Colonic mucosa (tissue), 4 donors: ENCODE results near the gene RORB. TPM values are rescaled to one million over a fixed set of nuclear protein-coding genes. Genes with fewer than 3 reads are reported as not detected.

Source experiments
- DNase-seq: peaks from one replicate; pipeline ENCODE4 v3.0.0-alpha.2; 2020
- H3K27ac ChIP-seq: fragments of 200-600 bp; one replicate; pipeline ENCODE4 v1.8.0; 2021
- H3K27me3 ChIP-seq: fragments of 200-600 bp; one replicate; pipeline ENCODE4 v1.8.0; 2021
- H3K36me3 ChIP-seq: fragments of 200-600 bp; one replicate; pipeline ENCODE4 v1.8.0; 2021
- H3K4me1 ChIP-seq: fragments of 200-600 bp; one replicate; pipeline ENCODE4 v1.8.0; 2021; ENCODE audit warnings: mild to moderate bottlenecking
- H3K4me3 ChIP-seq: fragments of 200-600 bp; one replicate; pipeline ENCODE4 v1.8.0; 2021
- H3K9ac ChIP-seq, 2 donors: one replicate each; pipeline ENCODE4 v1.7.0; 2013; ENCODE audit warnings: control low read depth in 2 of 2, low read depth in 2 of 2, low read length in 2 of 2
- H3K9me3 ChIP-seq: fragments of 200-600 bp; one replicate; pipeline ENCODE4 v1.8.0; 2021
- intact Hi-C: fragments of 100-400 bp; cut with DNase I; formaldehyde crosslinking; loops from one replicate; pipeline ENCODE4 v1.14.1; 2022
- total RNA-seq, 2 donors: library from RNA; stranded (reverse); fragmentation: NEBNext Ultra II Directional in 1 of 2; extraction: Animal tissue kit (Norgen Biotek cat#: 25700) in 1 of 2; gene quantifications; one replicate each; pipeline ENCODE4 v1.2.1, GENCODE V29; 2021
- TF ChIP-seq, protein P1 (sequence below): fragments of 200-600 bp; IDR thresholded peaks from one replicate; pipeline ENCODE4 v1.8.0; 2022; ENCODE audit warnings: antibody characterized with exemption, mild to moderate bottlenecking
- donor health status: healthy.
- donor health status: DM: no; HTN: no; CAD: no.
- donor health status: DM: no; HTN: no; CAD: no.

Gene RORB
- under 1 TPM; 0.13 to 0.15 TPM for total RNA-seq

GRCh38 chr9:74496819-74497747 is at the start of gene RORB:
Gene RORB, plus strand, starts transcription at chr9:74497335. Its CDS starts 642 bp downstream, at chr9:74497977.
- TF ChIP-seq, protein P1, sequence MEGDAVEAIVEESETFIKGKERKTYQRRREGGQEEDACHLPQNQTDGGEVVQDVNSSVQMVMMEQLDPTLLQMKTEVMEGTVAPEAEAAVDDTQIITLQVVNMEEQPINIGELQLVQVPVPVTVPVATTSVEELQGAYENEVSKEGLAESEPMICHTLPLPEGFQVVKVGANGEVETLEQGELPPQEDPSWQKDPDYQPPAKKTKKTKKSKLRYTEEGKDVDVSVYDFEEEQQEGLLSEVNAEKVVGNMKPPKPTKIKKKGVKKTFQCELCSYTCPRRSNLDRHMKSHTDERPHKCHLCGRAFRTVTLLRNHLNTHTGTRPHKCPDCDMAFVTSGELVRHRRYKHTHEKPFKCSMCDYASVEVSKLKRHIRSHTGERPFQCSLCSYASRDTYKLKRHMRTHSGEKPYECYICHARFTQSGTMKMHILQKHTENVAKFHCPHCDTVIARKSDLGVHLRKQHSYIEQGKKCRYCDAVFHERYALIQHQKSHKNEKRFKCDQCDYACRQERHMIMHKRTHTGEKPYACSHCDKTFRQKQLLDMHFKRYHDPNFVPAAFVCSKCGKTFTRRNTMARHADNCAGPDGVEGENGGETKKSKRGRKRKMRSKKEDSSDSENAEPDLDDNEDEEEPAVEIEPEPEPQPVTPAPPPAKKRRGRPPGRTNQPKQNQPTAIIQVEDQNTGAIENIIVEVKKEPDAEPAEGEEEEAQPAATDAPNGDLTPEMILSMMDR: no peak
- H3K27me3 ChIP-seq: peaks cover 43% of the 10 kb centered on the region
- no peak within 1 kb of the TSS for H3K27ac ChIP-seq
- no peaks in the 10 kb centered on the region for H3K9me3 ChIP-seq
- no peaks in the 10 kb centered on the region for H3K4me1 ChIP-seq
- intact Hi-C loops: no loop called here
- no peaks in the 10 kb centered on the region for H3K36me3 ChIP-seq
- H3K9ac ChIP-seq: peak within 1 kb of the TSS; percentile 24 to 40
- H3K4me3 ChIP-seq: peak within 1 kb of the TSS; percentile 44
- peak; percentile 44 for DNase-seq

DNA sequence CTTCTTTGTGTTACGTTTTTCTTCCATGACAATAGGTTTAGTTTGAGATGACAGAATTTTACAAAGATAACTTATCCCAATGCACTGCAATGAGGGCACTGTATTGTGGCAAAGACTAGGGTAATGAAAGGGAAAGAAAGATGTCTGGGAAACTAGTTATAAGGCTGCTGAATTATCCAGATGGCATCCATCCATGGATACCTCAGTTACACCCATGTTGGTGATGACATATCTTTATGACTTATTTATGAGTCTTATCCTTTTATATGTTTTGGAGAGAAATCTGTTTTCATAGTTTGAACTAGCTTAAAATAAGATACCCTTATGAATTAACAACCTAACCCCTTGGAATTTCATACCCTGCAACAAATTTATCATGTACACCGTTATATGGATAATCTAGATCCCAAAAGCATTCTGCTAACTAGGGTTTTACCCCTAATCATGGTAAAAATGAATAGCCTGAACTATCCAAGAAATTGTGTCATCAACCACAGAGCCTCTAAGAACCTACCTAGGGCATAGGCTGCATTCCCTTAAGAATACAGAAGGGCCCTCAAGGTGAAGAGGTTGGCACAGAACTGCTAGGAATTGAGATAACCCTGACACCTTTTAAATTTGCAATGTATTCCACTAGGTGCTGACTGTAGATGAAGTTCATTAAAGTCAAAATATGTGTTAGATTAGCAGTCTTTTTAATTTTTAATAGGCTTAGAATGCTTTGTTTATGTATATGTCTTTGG is 49.5 kb upstream of the RORB start:
- H3K4me3 ChIP-seq: no peak overlapping the region
- TF ChIP-seq, protein P1: no peak
- DNase-seq: no peak
- H3K36me3 ChIP-seq: no peaks in the 10 kb centered on the region
- no peak overlapping the region for H3K27ac ChIP-seq
- no peak overlapping the region for H3K9ac ChIP-seq
- H3K9me3 ChIP-seq: no peaks in the 10 kb centered on the region
- intact Hi-C loops: no loop called here
- no peaks in the 10 kb centered on the region for H3K27me3 ChIP-seq
- H3K4me1 ChIP-seq: no peaks in the 10 kb centered on the region

GRCh38 chr9:74449060-74449459 is 48.1 kb upstream of the RORB start:
- no peaks in the 10 kb centered on the region for H3K4me1 ChIP-seq
- H3K36me3 ChIP-seq: no peaks in the 10 kb centered on the region
- no peak overlapping the region for H3K27ac ChIP-seq
- H3K4me3 ChIP-seq: no peak overlapping the region
- DNase-seq: no peak
- H3K9ac ChIP-seq: no peak overlapping the region
- H3K9me3 ChIP-seq: no peaks in the 10 kb centered on the region
- no peaks in the 10 kb centered on the region for H3K27me3 ChIP-seq
- TF ChIP-seq, protein P1: no peak
- intact Hi-C loops: no loop called here

GRCh38 chr9:74458832-74459231 is 38.3 kb upstream of the RORB start:
- TF ChIP-seq, protein P1: no peak
- Histone ChIP-seq H3K9ac (no peak overlapping the region), H3K36me3 (no peaks in the 10 kb centered on the region), H3K4me1 (no peaks in the 10 kb centered on the region), H3K27me3 (no peaks in the 10 kb centered on the region), H3K9me3 (no peaks in the 10 kb centered on the region), H3K4me3 (no peak overlapping the region), H3K27ac (no peak overlapping the region)
- DNase-seq: no peak
- intact Hi-C loops: no loop called here

DNA sequence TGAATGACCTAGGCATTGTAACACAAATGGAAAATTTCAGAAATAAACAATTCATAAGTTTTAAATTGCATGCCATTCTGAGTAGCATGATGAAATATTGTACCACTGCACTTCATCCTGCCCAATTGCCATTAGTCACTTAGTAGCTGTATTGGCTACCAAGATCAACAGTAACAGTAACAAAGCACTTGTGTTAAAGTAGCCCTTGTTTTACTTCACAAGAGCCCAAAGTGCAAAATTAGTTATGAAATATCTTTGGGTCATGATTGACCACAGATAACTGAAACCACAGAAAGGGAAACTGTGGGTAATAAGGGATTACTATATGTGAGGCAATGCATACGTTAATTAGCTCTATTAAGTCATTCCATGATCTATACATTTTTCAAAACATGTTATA is 33.3 kb upstream of the RORB start:
- Histone ChIP-seq H3K4me1 (no peaks in the 10 kb centered on the region), H3K27ac (no peak overlapping the region), H3K27me3 (no peaks in the 10 kb centered on the region), H3K4me3 (no peak overlapping the region), H3K9me3 (no peaks in the 10 kb centered on the region), H3K36me3 (no peaks in the 10 kb centered on the region), H3K9ac (no peak overlapping the region)
- DNase-seq: no peak
- intact Hi-C loops: no loop called here
- TF ChIP-seq, protein P1: no peak
